ENCODE data around the gene TNFRSF13B.
"Not testable (repeated sequence)": the region's sequence is repeated elsewhere in the genome, so short reads cannot be mapped to it uniquely, and the experiment has no call there.

Gene TNFRSF13B

DNA sequence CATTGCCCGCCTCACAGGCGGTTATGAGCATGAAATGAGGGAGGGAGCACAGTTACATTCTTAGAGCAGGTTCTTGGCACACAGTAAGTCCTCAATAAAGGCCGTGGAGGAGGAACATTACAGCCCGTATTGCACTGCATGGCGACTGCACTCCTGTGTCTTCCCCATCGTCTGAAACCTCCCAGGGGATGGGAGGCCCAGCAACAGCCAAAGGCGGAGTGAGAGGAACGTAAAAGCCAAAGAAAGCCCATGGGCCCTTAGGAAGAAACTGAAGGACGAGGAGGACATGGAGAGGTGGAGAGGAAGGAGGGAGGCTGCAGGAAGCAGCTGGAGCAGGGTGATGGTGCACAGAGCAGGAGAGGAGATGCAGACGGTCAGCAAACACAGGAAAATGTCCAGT is 1.1 kb upstream of the TNFRSF13B start:
- DNase-seq (ENCODE audit: low read depth, low spot score); H3K4me3 ChIP-seq (ENCODE audit: low read length): not testable (repeated sequence)

DNA sequence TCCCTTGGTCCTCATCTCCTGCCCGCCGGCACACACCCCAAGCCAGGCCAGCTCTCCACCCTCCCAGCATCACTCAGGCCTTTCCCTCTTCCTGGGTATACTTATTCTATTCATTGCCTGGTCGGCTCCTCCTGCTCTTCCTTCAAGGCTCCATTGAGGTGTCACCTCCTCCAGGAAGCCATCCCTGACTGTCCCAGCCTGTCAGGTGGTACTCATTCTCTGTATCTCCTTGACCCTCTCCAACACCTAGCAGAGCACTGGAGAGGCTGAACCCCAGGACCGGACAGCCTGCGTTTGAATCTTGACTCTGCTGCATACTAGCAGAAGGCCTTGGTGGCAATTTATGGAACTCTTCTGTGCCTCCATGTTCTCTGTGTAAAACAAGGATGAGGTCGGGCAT is 428 bp upstream of the TNFRSF13B start:
- no peak overlapping the region for H3K4me3 ChIP-seq (ENCODE audit: low read length)
- DNase-seq (ENCODE audit: low read depth, low spot score) = no peak

DNA sequence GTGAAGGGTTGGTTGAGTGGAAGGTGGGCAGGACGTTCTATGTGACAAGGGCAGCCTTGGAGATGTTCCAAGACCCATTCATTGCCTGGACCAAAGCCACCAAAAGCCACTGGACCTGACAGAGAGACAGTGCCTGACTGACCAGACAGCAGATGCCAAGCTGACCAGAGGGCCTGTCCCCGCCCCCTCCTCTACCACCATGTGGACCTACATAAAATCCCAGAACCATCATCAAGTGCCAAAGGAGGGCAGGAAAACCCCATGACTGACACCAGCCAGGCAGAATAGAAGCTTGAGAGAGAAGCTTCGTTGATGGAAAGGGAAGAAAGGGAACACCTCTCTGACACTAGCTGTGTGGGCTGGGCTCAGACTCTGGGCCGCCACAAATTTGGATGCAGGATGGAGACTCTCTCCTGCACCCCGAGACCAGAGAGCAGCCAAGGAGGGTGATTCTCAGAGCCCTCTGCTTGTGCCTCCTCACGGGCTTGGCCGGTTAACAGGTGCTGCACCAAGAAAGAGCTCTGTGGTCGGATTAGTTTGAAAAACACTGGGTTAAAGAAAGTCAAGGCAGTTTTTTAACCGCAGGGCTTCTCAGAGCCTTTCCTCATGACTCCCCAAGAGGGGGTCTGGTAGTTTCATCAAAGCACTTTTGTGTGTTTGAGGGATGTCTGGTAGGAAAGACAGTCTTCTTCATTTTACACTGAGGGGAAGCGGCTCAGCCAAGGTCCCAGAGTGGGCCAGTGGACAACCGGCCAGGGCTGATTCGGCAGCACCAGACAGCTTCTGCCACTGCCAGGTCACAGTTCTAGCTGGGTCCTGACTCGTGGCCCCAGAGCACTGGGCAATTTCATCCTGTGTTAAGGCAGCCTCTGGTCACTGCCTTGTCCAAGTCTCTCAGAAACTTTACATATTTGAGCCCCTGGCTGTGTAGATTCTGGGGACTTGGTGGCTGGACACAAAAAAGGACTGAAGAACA is 1.7 kb downstream of the TNFRSF13B start:
- peak overlapping the region; percentile 35 for H3K4me3 ChIP-seq (ENCODE audit: low read length)
- DNase-seq (ENCODE audit: low read depth, low spot score) = peak; percentile 97

DNA sequence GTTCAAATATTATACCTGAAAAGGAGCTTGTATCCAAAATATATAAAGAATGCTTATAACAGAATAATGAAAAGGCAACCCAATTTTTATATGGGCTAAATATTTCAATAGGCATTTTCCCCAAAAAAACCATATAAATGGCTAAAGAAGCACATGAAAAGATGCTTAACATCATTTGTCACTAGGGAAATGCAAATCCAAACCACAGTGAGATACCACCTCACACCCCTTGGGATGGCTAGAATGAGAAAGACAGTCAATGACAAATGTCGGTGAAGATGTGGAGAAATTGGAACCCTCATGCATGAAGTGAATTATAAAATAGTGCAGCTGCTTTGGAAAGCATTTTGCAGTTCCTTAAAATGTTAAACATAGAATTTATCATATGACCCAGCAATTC is 3.1 kb downstream of the TNFRSF13B start:
- no peak for DNase-seq (ENCODE audit: low read depth, low spot score)
- H3K4me3 ChIP-seq (ENCODE audit: low read length) = no peak overlapping the region

DNA sequence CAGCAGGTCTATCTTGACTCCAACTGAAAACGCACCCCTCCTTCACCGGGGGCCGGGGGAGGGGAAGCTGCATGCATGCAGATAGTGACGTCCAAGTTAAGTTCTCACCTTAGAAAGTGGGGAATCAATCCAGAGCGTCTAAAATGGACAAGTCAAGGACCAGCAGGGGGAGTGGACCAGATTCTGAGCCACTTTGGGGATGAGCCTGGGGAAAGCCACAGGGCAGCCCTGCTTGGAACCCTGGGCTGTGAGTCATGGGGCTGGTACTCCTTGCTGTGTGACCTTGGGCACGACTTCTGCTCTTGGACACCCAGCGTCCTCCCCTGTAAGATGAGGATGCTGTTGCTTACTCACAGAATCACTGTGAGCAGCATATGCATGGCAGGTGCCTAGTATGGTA is 9.1 kb downstream of the TNFRSF13B start:
- no peak overlapping the region for H3K4me3 ChIP-seq (ENCODE audit: low read length)
- DNase-seq (ENCODE audit: low read depth, low spot score) = no peak

DNA sequence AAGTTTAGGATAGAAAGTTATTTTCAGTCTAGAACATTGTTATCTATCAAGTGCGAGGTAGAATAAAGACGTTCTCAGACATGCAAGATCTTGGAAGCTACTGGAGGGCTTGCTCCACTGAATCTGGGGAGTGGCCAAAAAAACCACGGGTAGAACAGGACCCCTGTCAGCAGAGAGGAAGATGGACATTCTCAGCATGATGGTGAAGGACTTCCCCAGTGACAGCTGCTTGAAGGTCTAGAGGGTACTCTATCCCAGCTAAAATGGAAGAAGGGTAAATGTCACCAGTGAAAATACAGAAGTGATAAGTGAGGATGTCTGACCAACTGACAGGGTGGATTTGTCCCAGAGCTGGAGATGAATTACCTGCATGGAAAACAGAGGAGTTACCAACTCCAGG is 10.1 kb downstream of the TNFRSF13B start:
- no peak overlapping the region for H3K4me3 ChIP-seq (ENCODE audit: low read length)
- DNase-seq (ENCODE audit: low read depth, low spot score) = no peak

DNA sequence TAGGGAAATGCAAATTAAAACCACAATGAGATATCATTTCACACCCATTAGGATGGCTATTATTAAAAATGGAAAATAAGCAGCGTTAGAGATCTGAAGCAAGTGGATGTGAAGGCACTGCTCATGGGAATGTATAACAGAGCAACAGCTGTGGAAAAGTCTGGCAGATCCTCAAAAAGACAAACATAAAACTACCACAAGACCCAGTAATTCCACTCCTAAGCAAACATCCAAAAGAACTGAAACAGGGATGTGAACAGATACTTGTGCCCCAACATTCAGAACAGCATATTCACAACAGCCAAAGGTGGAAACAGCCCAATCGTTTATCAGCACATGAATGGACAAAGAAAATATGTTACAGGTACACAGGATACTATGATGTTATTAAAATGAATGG is 10.9 kb downstream of the TNFRSF13B start:
- not testable (repeated sequence) for H3K4me3 ChIP-seq (ENCODE audit: low read length); DNase-seq (ENCODE audit: low read depth, low spot score)

DNA sequence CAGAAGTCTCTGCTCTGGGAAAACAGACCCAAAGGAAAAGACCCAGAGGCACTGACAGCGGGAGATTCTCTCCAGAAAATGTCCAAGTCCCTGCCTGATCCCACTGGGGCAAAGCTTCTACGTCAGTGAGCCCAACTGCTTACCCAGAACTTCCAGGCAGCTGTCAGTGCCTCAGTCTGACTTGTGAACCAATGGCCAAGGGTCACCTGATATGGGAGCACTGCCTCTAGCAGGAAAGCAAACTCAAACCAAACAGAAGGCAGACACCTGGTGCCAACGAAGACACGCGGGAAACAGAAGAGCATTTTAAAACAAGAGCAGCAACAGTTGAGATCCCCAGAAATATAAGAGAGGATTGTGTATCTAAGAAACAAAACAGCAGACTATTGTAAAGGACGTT is 16.9 kb downstream of the TNFRSF13B start:
- DNase-seq (ENCODE audit: low read depth, low spot score); H3K4me3 ChIP-seq (ENCODE audit: low read length): not testable (repeated sequence)

DNA sequence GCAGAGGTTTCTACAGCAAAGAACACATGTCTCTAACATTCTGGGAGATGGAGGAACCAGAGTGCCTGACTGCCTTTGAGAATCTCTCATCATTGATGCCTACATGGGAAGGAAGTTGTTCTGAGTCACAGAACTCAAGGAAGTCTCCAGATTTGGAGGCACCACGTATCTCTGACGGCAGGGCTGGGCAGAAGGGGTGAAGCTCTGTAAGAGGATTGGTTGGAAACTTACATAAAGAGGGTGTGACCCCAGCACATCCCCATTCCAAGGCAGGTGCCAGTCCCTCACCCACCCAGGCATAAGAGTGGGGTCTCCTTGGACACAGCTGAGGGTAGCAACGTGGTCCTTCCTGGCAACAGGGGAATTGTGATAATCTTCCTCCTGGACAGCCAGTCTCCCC is 17.4 kb downstream of the TNFRSF13B start:
- no peak for DNase-seq (ENCODE audit: low read depth, low spot score)
- H3K4me3 ChIP-seq (ENCODE audit: low read length) = no peak overlapping the region

DNA sequence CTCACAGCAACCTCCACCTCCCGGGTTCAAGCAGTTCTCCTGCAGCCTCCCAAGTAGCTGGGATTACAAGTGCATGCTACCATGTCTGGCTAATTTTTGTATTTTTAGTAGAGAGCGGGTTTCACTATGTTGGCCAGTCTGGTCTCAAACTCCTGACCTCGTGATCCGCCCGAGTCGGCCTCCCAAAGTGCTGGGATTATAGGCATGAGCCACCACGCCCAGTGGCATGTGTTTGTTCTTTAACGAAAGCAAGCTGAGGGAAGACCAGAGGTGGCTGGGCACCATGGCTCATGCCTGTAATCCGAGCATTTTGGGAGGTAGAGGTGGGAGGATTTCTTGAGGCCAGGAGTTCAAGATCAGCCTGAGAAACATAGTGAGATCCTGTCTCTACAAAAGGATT is 18.1 kb downstream of the TNFRSF13B start:
- no peak for DNase-seq (ENCODE audit: low read depth, low spot score)
- no peak overlapping the region for H3K4me3 ChIP-seq (ENCODE audit: low read length)

DNA sequence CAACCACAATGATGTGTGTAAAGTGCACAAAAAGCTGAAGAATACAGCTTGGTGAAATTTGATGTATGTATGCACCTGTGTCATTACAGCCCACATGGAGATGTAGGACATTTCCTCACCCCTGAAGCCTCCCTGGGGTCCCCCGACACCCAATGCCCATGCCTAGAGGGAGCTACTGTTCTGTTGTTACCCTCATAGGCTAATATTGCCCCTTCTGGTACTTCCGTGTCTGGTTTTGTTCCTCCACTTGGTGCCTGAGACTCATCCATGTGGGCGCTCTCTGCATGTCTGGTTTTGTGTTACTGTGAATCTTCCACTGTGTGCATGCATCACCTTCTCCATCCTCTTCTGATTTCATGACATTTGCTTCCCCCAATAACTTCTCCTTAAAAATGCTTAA is 18.6 kb downstream of the TNFRSF13B start:
- no peak overlapping the region for H3K4me3 ChIP-seq (ENCODE audit: low read length)
- DNase-seq (ENCODE audit: low read depth, low spot score) = no peak

DNA sequence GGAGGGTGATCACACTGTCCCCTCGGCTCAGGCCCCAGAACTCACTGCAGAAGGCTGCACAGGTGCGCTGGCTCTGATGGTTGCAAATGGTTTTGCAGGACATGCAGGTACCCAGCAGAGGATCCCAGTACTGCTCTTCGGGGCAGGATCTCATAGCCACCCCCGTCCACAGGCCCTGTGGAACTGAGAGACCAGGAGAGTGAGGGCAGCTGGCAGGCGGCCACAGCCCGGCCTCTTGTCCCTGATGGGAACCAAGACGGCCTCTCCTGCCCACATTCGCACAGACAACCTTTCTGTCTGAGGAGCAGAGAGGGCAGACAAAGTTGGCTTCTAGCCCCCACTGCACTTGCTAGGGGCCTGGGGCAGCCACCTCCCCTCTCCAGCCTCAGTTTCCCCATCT is 19.5 kb downstream of the TNFRSF13B start:
- no peak overlapping the region for H3K4me3 ChIP-seq (ENCODE audit: low read length)
- DNase-seq (ENCODE audit: low read depth, low spot score) = no peak

DNA sequence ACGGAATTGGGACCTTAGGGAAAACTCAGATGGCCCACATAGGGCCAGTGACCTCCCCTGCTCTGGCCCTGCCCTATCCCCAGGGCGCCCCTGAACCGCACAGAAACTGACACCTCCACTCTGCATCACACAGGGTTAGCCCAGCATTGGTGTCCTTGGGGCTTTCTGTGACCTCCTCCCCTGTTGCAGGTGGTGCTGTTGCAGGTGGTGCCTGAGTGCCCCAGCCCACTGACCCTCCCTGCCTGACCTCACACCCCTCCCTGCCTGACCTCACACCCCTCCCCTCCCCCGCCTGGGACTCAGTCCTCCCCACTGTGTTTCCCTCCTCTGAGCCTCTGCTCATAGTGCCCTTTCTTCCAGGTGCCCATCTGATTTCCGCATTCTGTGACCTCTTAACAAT is 21.4 kb downstream of the TNFRSF13B start:
- no peak overlapping the region for H3K4me3 ChIP-seq (ENCODE audit: low read length)
- no peak for DNase-seq (ENCODE audit: low read depth, low spot score)

DNA sequence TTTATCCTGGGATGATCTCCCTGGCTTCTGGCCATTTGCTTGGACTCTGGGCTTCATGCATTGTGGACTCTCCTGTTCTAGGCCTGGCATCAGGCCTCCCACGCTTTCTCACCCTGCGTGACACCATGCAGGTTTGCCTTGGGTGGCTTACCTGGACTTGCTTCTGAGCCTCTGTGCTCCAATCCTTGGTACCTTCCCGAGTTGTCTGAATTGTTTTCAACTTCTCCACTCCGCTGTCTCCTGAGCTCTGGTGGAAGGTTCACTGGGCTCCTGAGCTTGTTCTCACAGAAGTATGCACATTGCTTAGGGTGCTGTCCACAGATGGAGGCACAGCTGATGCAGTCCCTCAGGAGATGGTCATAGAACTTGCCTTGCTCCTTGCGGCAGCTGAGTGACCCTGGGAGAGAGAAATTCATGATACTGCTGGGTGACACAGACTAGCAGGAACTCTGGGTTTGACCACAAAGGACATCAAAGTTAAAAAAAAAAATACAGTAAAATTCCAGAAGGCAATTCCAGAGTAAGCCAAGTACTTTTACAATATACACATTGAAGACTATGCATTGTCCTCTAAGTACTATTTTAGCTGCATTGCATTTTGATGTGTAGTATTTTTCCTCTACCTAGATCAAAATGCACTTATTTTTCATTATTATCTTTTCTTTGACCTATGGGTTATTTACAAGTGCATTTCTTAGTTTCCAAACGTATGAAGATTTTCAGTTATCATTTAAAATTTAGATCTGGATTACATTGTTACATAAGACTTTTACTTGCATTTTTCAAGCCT is 23.1 kb downstream of the TNFRSF13B start:
- DNase-seq (ENCODE audit: low read depth, low spot score) = no peak
- no peak overlapping the region for H3K4me3 ChIP-seq (ENCODE audit: low read length)

DNA sequence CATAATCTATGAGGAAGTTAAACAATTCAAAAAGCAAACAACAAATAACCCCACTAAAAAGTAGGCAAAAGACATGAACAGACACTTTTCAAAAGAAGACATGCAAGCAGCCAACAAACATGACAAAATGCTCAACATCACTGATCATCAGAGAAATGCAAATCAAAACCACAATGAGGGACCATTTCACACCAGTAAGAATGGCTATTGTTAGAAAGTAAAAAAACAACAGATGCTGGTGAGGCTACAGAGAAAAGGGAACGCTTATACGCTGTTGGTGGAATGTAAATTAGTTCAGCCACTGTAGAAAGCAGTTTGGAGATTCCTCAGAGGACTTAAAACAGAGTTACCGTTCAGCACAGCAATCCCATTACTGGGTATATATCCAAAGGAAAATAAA is 24.4 kb downstream of the TNFRSF13B start:
- H3K4me3 ChIP-seq (ENCODE audit: low read length) = no peak overlapping the region

DNA sequence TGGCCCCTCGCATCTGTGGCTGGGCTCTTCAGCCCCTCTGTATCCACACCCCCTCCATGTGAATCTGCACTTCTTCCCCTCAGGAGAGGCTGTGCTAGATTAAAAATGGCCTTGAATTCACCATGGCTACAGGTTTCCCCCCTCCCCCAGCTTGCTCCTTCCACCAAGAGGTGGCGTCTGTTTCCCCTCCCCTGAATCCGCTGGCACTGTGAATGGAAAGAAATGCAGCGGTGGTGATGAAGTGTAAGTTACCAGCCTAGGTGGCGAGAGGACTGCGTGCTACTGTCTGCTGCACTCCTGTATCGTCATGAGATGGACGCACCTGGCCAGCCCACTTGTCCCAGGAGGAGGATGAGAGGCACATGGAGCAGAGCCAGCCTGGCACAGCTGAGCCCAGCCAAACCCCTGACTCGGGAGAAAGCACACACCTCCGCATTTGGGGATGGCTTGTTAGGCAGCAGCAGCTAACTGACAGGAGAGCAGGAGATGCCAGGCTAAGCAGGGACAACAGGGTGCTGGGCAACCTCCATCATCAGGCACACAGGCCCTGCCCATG is 26.2 kb downstream of the TNFRSF13B start:
- H3K4me3 ChIP-seq (ENCODE audit: low read length) = no peak overlapping the region
- peak; percentile 57 for DNase-seq (ENCODE audit: low read depth, low spot score)

More for the DNA sequence above, 24.4 kb downstream of the TNFRSF13B start:
- DNase-seq (ENCODE audit: low read depth, low spot score) = no peak

DNA sequence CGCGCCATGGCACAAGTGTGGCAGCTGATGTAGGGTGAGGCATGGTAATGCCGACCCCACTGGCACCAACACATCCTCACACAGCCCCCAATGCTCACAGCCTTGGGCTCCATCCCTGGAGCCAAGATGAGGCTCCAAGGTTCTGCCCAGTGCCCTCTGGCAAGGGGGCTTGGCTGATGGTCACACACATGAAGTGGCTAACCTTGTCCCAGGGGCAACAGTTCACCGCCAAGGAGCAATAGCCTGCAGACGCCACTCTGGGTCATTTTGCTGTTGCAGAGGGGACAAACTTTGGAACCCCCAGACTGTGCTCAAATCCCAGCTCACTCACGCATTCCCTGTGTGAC is 26.8 kb downstream of the TNFRSF13B start:
- H3K4me3 ChIP-seq (ENCODE audit: low read length) = no peak overlapping the region
- DNase-seq (ENCODE audit: low read depth, low spot score) = no peak

DNA sequence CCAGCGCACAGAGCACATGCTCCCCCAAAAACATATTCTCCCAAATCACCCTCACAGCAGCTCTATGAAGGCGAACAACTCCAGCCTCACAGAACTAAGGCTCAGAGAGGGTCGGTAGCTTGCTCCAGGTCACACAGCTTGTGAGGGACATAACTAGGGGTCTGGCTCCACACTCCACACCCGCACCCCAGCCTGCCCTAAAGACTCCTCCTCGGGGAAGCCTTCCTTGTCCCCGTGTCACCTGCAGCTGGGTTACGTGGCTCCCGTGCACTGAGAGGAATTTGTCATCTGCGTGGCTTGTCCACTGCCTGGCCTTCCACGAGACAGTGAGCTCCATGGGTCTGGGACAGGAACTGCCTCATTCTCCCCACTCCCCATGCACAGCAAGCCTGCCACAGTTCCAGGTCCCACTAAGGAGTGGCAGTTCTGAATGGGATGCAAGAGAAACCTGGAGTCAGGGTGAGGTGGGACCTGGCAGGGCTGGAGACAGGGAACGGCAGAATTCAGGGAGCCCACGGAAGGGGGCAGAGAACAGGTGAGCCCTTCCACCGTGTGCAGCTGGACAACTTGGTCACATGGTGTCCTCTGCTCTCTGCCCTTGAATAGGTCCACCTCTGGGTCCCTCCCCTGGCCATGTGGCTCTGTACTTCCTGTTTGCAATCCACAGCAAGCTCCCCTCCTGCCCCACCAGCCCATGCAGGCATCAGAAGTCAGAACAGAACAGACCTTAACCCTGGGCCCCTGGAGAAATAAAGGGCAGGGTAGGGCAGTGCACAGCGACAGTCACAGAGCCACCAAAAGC is 27.4 kb downstream of the TNFRSF13B start:
- DNase-seq (ENCODE audit: low read depth, low spot score) = no peak
- no peak overlapping the region for H3K4me3 ChIP-seq (ENCODE audit: low read length)

Measured in Jurkat, Clone E6-1 (cell line).